BJ (cell line): ENCODE results near the gene IL1RAPL1. TPM values are rescaled to one million over a fixed set of nuclear protein-coding genes. Genes with fewer than 3 reads are reported as not detected.

ENCODE experiments used
- CTCF ChIA-PET: fragments of 350-600 bp; formaldehyde crosslinking; extraction: SDS; loops from one replicate; lab custom pipeline; 2021; ENCODE audit warnings: antibody characterized with exemption, inconsistent platforms; lab: Yijun Ruan, JAX
- POLR2A ChIA-PET: fragments of 300-600 bp; sonication (Branson Sonifier 250); formaldehyde crosslinking; extraction: SDS; loops from one replicate; lab custom pipeline; 2021; ENCODE audit warnings: antibody characterized with exemption; lab: Charles Lee
- DNase-seq: peaks from one replicate; pipeline ENCODE4 v3.0.0-alpha.2; 2011; ENCODE audit warnings: low read depth
- H3K27me3 ChIP-seq: 2 replicates; pipeline ENCODE4 v1.6.0; 2011; ENCODE audit warnings: low read length; ENCODE audit not compliant: control insufficient read depth, insufficient read depth
- H3K36me3 ChIP-seq: 2 replicates; pipeline ENCODE4 v1.5.1; 2011; ENCODE audit warnings: low read length; ENCODE audit not compliant: control insufficient read depth, insufficient read depth
- H3K4me3 ChIP-seq: 2 replicates; pipeline ENCODE4 v1.5.1; 2011; ENCODE audit warnings: low read depth, mild to moderate bottlenecking, control low read depth, low read length
- polyA plus RNA-seq: library from polyadenylated mRNA; depleted of rRNA; stranded (reverse); fragments of >200 nt; gene quantifications from 2 replicates; pipeline ENCODE4 v1.2.3, GENCODE V29; 2011
- TF ChIP-seq, protein P1 (sequence below): IDR thresholded peaks from 2 replicates; pipeline ENCODE4 v1.5.1; 2011; ENCODE audit warnings: low read depth, mild to moderate bottlenecking, control low read depth, inconsistent platforms, low read length, moderate library complexity; ENCODE audit not compliant: insufficient read depth

IL1RAPL1 gene
- polyA plus RNA-seq, 1 experiment: 0.02 TPM

DNA sequence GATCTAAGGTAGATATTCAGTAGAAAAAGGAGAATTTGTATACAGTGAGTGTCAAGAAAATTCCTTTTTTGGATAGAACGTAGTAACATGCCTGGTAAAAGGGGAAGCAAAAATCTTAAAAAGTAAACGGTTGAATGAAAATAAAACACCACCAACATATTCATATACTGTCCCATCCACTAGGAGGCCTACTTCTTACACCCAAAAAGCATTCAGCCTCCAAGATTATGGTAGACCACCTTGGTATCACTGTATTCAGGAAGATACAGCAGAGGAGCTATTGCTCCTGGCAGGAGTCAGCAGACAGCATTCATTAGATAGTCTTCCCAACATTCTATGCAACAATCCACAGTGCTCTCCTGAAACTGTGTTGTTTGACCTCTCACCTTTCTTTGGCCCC, 1353.5 kb downstream of the IL1RAPL1 start:
- POLR2A ChIA-PET: no interaction called here
- no peak for DNase-seq
- CTCF ChIA-PET: no interaction called here
- no peaks in the 10 kb centered on the region for H3K27me3 ChIP-seq
- H3K36me3 ChIP-seq: no peaks in the 10 kb centered on the region
- TF ChIP-seq, protein P1, sequence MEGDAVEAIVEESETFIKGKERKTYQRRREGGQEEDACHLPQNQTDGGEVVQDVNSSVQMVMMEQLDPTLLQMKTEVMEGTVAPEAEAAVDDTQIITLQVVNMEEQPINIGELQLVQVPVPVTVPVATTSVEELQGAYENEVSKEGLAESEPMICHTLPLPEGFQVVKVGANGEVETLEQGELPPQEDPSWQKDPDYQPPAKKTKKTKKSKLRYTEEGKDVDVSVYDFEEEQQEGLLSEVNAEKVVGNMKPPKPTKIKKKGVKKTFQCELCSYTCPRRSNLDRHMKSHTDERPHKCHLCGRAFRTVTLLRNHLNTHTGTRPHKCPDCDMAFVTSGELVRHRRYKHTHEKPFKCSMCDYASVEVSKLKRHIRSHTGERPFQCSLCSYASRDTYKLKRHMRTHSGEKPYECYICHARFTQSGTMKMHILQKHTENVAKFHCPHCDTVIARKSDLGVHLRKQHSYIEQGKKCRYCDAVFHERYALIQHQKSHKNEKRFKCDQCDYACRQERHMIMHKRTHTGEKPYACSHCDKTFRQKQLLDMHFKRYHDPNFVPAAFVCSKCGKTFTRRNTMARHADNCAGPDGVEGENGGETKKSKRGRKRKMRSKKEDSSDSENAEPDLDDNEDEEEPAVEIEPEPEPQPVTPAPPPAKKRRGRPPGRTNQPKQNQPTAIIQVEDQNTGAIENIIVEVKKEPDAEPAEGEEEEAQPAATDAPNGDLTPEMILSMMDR: no peak
- H3K4me3 ChIP-seq: no peak overlapping the region

DNA sequence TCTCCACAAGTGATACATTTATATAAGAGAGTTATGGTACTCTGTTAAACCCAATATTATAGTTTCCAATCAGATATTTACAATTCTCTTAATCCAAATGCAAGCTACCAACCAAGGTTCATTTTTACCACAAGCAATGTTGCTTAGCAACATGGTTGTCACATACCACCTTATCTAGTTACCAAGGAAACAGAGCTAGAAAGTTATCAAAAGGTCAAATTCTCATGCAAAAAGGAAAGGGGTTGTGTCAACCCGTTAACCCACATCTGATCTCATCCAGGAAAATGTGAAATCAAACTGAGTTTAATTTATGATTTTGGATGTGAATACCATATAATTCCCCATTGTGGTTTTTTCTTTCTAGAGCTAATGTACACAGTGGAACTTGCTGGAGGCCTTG, 1354.0 kb downstream of the IL1RAPL1 start:
- CTCF ChIA-PET: no interaction called here
- no peak for DNase-seq

DNA sequence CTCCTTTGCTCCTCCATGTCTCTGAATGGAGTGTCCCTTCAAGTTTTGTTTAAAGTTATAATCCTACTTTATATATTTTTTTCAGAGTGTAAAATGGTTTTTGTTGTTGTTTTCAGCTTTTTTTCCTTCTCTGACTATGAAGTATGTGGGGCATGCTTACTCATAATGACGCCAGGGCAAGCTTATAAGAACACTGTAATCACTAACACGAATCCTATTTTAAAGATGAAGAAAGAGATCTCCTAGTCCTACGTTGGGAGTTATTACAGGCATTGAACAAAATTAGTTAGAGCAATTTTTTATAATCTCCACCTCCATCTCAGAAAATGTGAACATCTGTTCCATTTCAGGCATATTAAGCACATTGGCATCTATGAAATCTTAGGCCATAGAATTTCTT, 1360.0 kb downstream of the IL1RAPL1 start:
- Histone ChIP-seq H3K27me3 (no peaks in the 10 kb centered on the region), H3K4me3 (no peak overlapping the region), H3K36me3 (no peaks in the 10 kb centered on the region)
- ChIA-PET CTCF (no interaction called here), POLR2A (no interaction called here)
- DNase-seq: no peak
- TF ChIP-seq, protein P1: no peak

More for the DNA sequence above, 1354.0 kb downstream of the IL1RAPL1 start:
- no peaks in the 10 kb centered on the region for H3K36me3 ChIP-seq
- POLR2A ChIA-PET: no interaction called here
- no peaks in the 10 kb centered on the region for H3K27me3 ChIP-seq
- H3K4me3 ChIP-seq: no peak overlapping the region
- TF ChIP-seq, protein P1: no peak

DNA sequence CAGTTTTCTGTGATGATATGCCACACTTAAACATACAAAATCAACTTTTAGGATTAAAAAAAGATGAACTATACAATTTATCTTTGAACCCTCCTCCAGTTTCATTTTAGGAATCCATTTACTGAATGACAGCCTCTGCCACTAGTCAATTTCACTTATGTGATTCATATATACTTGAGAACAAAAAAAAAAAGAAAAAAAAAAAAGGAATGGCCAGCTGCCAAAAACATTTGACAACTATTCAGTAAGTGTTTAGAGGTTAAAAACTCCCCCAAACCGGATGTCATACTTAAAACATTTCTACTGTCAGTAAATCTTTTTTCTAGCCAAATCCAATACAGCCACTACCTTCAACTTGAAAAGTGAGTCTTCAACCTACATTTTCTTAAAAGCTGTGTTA, 1361.4 kb downstream of the IL1RAPL1 start:
- Histone ChIP-seq H3K4me3 (no peak overlapping the region), H3K36me3 (no peaks in the 10 kb centered on the region), H3K27me3 (no peaks in the 10 kb centered on the region)
- DNase-seq: no peak
- ChIA-PET CTCF (no interaction called here), POLR2A (no interaction called here)
- TF ChIP-seq, protein P1: no peak

DNA sequence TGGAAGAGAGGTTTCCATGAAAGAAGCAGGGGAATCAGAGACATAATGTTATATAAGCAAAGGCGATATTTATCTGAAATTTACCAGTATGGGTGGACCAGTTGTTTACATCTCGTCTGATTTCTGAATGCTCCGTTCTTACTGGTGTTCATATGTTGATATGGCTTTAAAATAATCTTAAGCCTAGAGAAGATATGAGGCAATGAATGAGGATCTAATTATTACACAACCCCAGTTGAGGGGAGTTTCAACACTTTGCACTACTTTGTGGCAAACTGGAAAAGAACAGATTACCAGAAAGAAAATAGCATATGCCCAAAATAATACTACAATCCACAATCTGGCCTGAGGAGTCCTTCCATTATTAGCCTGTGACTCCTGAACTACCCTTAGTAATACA, 1364.8 kb downstream of the IL1RAPL1 start:
- Histone ChIP-seq H3K27me3 (no peaks in the 10 kb centered on the region), H3K36me3 (no peaks in the 10 kb centered on the region), H3K4me3 (no peak overlapping the region)
- TF ChIP-seq, protein P1: no peak
- no peak for DNase-seq
- CTCF ChIA-PET: no interaction called here
- POLR2A ChIA-PET: no interaction called here
